GM21786 (cell line): ENCODE results near the gene EPHA4.
A peak's percentile ranks its signal among the peaks of the same experiment; 100 is the strongest.

ENCODE experiments used
- ATAC-seq: cut with Tn5 transposase; IDR thresholded peaks from one replicate; pipeline ENCODE4 v1.9.1; 2021; ENCODE audit not compliant: unreplicated experiment

EPHA4 gene

DNA sequence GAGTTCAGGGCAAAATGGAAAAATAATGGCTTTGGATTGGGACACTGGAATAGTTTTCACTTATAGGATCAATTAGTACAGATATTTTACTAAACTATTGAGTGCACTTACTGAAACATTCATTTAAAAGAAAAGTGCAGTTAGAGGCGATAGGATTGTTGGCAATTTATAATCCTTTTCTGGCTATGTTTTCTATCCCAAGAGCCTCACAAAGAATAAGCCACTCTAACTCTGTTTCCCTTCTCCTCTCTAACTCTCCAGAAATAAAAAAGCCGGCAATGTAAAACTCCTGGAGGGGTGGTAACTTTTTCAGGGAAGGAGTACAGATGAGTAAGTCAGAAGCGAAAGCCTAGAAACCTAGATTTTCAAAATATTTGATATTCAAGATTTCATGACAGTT, 91.3 kb downstream of the EPHA4 start:
- no peak for ATAC-seq

DNA sequence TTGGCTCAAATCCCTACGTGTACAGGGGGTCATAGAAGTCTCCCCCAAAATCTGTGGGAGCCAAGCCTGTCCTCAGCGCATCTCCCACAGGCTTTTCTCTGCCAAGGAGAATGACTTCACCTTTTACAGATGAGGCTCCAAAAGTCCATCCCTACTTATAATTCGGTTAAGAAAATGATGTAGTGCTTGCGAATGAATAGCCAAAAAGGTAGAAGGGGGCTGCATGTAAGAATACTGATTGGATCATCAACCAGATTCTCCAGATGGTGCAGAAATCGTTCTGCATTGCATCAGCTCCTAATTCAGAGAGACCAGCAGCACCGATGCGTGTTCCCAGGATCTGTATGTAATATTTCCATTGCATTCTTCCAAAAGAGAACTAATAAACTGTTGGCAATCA, 91.9 kb downstream of the EPHA4 start:
- ATAC-seq: no peak

DNA sequence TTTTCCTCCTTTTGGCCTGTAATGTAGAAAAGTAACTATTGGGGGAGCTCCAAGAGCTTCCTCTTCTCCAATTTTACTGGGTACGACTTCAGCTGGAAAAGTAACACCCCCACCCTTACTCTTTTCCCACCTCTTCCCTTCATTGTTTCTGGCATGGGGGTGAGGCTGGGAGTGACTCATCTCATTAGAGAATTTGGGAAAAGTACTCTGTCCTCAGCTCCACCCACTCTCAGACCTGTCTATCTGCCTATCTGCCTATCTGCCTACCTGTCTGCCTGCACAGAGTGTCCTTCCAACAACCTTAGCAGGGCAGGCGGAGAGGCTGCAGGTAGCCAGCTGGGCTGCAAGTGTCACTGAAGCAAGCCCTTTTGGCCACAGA, 93.6 kb downstream of the EPHA4 start:
- no peak for ATAC-seq

DNA sequence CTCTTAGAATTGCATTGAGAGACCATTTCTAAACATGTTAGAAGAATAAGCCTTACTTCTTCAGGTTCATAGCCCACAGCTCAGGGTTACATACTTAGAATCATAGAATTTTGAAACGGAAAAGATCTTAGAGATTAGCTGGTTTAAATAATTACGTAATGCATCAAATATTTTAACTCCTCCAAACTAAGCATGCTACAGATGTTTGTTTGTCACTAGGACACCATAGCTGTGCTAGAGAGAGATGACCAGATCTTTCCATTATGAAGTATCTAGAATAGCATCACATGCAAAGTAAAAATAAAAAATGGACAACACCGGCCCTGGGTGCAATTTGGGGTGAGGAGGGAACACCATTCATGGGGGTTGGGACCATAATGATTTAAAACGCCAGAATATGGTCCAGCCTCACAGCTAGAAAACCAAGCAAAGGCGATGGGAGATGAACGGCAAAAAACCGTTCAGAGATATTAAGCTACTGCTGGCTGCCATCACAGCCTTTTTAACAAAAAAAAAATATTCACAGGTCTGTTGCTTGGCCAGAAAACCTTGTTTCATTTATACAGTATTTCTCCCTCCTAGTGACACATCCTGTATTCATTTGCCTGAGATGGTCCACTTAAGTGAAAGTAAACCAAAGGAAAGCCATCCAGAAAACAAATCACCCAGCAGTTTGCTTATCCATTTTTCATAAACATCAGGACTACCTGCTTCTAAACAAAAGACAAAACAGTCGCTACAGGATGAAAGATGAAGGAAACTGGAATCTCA, 94.2 kb downstream of the EPHA4 start:
- ATAC-seq: no peak

- no peak for ATAC-seq
These were observed 95.9 kb downstream of the EPHA4 start for GRCh38 chr2:221476195-221476594.

- ATAC-seq: no peak
These were observed 98.7 kb downstream of the EPHA4 start for GRCh38 chr2:221473451-221473850.

- no peak for ATAC-seq
These were observed 103.8 kb downstream of the EPHA4 start for GRCh38 chr2:221468317-221468716.

- ATAC-seq: no peak
These were observed 104.5 kb downstream of the EPHA4 start for GRCh38 chr2:221467610-221468009.

- ATAC-seq: no peak
These were observed 105.4 kb downstream of the EPHA4 start for GRCh38 chr2:221466744-221467143.

GRCh38 chr2:221465776-221466175, 106.3 kb downstream of the EPHA4 start:
- peak; percentile 53 for ATAC-seq

DNA sequence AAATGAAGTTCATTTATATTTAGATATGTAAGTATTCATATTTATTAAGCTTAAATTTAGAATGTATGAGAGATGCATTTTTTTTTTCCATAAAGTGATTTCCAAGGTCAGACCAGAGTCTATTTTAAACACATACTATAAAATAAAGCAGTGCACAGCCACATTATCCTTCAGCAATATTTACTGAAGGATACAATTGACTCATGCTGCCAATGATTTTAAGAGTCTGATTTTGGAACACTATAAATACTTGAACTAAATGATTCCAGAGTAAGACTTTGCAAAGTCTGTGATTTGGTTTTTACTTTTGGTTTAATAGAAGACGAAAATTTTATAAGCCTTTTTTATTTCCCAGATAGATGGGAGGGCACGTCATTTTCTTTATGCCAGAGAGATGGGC, 107.1 kb downstream of the EPHA4 start:
- no peak for ATAC-seq

DNA sequence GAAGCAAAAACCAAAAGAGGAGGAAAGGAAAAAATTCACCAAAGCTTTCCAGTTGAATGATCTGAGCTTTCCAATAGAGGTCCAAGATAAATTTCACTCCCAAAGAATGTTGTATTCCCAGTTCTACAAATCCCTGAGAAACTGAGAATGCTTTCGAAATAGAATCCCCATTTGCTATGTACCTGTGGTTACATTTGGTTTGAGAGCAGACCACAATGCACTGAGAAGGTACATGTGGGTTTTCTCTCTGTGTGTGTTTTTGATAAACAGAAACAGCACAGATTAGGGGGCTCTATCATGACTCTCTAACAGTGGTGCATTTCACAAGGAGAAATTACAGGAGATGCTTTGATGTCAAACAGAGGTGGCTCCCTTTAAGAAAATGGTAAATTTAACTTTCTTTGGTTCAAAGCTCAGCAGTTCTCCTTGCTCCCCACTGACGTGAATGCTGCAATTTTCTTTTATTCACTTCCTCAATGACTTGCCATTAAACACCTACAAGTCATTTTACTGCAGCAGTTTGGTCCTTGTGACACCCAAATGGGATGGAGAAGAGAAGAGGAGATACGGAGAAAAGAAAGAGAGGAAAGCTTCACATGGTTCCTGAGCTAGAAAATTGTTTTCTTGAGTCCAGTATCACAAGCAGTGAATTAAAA, 108.7 kb downstream of the EPHA4 start:
- no peak for ATAC-seq

GRCh38 chr2:221461901-221462300, 110.2 kb downstream of the EPHA4 start:
- no peak for ATAC-seq

DNA sequence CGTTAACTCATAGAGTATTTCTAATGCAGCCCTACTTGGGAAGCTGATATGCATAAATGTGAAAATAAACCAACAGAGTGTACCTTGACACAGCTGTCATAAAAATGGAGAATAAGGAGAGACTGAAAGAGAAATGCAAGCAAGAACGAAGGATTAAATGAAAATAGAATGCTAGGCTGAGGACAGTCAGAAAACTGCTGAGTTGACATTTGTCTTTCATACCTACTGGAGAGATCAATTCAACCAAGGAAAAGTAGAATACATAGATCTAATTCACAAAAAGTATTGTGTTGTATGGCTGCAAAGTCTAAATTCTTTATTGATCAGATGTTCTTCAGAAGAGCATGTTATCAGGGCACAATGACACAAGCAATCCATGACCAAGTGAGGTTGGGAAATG, 112.0 kb downstream of the EPHA4 start:
- ATAC-seq: no peak

DNA sequence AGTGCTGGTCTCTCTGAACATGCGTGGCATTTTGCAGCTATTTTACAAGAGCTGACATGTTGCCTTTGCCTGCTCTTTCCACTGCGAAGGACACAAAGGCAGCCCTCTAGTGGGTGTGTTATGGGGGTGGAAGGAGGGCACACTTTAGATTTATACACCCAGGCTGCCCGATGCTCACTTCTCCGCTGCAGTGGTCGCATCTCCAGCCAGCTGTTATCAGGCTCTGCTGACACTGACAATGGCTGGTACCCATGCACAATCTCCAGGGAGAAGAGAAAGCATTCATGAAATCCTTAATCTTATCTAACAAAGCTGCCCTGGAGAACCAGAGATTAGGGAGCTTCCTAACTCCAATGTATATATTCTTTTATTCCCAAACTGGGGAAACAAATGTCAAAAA, 113.5 kb downstream of the EPHA4 start:
- ATAC-seq: no peak

DNA sequence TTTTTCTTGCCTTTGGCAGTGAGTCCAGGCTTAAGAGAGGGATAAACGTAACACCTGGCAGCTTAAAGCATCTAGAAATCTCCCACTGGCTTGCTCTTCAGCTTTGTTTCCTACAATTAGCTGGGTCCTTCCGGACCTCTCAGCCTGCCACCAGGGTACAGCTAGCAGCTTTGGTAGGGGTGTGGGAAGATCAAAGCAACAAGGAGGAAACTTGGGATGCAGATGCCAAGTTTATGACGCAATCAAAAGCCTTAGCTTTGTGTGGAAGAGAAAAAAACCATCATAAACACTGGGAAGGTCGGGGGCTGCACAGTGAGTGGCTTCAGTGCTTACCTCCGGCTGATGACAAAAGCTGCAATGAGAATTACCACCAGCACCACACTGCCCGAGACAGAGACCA, 116.9 kb downstream of the EPHA4 start:
- no peak for ATAC-seq

GRCh38 chr2:221454459-221455105, 117.5 kb downstream of the EPHA4 start:
- no peak for ATAC-seq

GRCh38 chr2:221451862-221452788, 120.0 kb downstream of the EPHA4 start:
- no peak for ATAC-seq

- ATAC-seq: no peak
These were observed 121.8 kb downstream of the EPHA4 start for GRCh38 chr2:221450280-221450679.

GRCh38 chr2:221449406-221449805, 122.7 kb downstream of the EPHA4 start:
- ATAC-seq: no peak

GRCh38 chr2:221448844-221449390, 123.2 kb downstream of the EPHA4 start:
- no peak for ATAC-seq
